Testis (tissue), 5 donors: ENCODE data around the gene PSG7. TPM values are rescaled to one million over a fixed set of nuclear protein-coding genes. Genes with fewer than 3 reads are reported as not detected.
"Not testable (repeated sequence)": the region's sequence is repeated elsewhere in the genome, so short reads cannot be mapped to it uniquely, and the experiment has no call there.

ENCODE experiments used
- DNase-seq: peaks from one replicate; pipeline ENCODE4 v3.0.0-alpha.2; 2019
- H3K27ac ChIP-seq, 2 donors: fragments of 200-600 bp; sonication (generic); one replicate each; pipeline ENCODE4 v1.5.1; 2019
- H3K27me3 ChIP-seq: fragments of 200-600 bp; sonication (generic); one replicate; pipeline ENCODE4 v1.5.1; 2019
- H3K36me3 ChIP-seq: fragments of 200-600 bp; sonication (generic); one replicate; pipeline ENCODE4 v1.5.1; 2017; ENCODE audit warnings: low read depth; ENCODE audit errors: missing control alignments
- H3K4me1 ChIP-seq: fragments of 200-600 bp; sonication (generic); one replicate; pipeline ENCODE4 v1.5.1; 2019
- H3K4me3 ChIP-seq, 2 donors: fragments of 200-600 bp; sonication (generic); one replicate each; pipeline ENCODE4 v1.5.1; 2017 to 2019
- H3K9me3 ChIP-seq: fragments of 200-600 bp; sonication (generic); one replicate; pipeline ENCODE4 v1.5.1; 2017
- CTCF ChIP-seq, 3 experiments: fragments of 450-650 bp in 2 of 3; fragments of 200-600 bp in 1 of 3; sonication (generic) in 1 of 3; IDR thresholded peaks; one replicate each; pipeline ENCODE4 v1.5.1; 2016 to 2019; ENCODE audit warnings: antibody characterized with exemption in 3 of 3, mild to moderate bottlenecking in 2 of 3, moderate library complexity in 1 of 3
- POLR2A ChIP-seq: fragments of 450-650 bp; IDR thresholded peaks from one replicate; pipeline ENCODE4 v1.6.1; 2017; ENCODE audit warnings: antibody characterized with exemption, mild to moderate bottlenecking, moderate library complexity
- WGBS, 2 donors: methylation state at CpG; one replicate each; pipeline ENCODE4 v1.1.5; 2018; 5-methylcytosine and 5-hydroxymethylcytosine counted together
- intact Hi-C: fragments of 100-400 bp; cut with DNase I; formaldehyde crosslinking; loops from one replicate; pipeline ENCODE4 v1.15.1; 2023; ENCODE audit warnings: low total_unique reads
- long read RNA-seq, 2 donors: transcript quantifications; one replicate each; lab custom pipeline, GENCODE V29; 2026
- polyA plus RNA-seq: library from polyadenylated mRNA; stranded (reverse); fragments of 350-450 nt; fragmentation: Illumina TruSeq; extraction: RNeasy Lipid Tissue Mini Kit (QIAGEN cat#74804); gene quantifications from one replicate; pipeline ENCODE4 v1.2.3, GENCODE V29; 2014; ENCODE audit warnings: low read depth, low replicate concordance; ENCODE audit not compliant: insufficient read depth
- total RNA-seq, 2 donors: library from RNA; depleted of rRNA; stranded (reverse); fragments of >200 nt; gene quantifications; one replicate each; pipeline ENCODE4 v1.2.3, GENCODE V29; 2016

PSG7 gene
- total RNA-seq (not detected), polyA plus RNA-seq (not detected)
- long read RNA-seq, donor 1, result 0 reads
- long read RNA-seq, donor 2, result 0 reads

- H3K27ac ChIP-seq, DNase-seq, H3K4me3 ChIP-seq, H3K27me3 ChIP-seq, H3K36me3 ChIP-seq, H3K4me1 ChIP-seq, H3K9me3 ChIP-seq, intact Hi-C loops: not testable (repeated sequence)
- 69 to 86% methylated on average over 3 of the region's 3 CpGs for WGBS, 2 donors
Observed at GRCh38 chr19:42937107-42937506, at the start of gene PSG7. TSS of gene PSG7 (minus strand) at chr19:42937207. CDS start at chr19:42937076, 131 bp downstream.

- H3K27me3 ChIP-seq, result no peaks in the 10 kb centered on the region
- H3K9me3 ChIP-seq, result no peaks in the 10 kb centered on the region
- no peak for DNase-seq
- H3K4me1 ChIP-seq, result no peaks in the 10 kb centered on the region
- 58 to 70% methylated on average over 4 of the region's 4 CpGs for WGBS, 2 donors
- H3K27ac ChIP-seq, result no peak overlapping the region
- TF ChIP-seq POLR2A (no peak), CTCF (IDR thresholded peaks at IDR 0.05) (no peak)
- no peak overlapping the region for H3K4me3 ChIP-seq
- intact Hi-C loops, result no loop called here
- no peaks in the 10 kb centered on the region for H3K36me3 ChIP-seq
Observed at GRCh38 chr19:42985588-42985987, 48.6 kb upstream of the PSG7 start.

- H3K4me1 ChIP-seq, H3K4me3 ChIP-seq, H3K36me3 ChIP-seq, H3K27me3 ChIP-seq, intact Hi-C loops, DNase-seq, H3K9me3 ChIP-seq, H3K27ac ChIP-seq: not testable (repeated sequence)
Observed at GRCh38 chr19:42982111-42982510, 45.1 kb upstream of the PSG7 start.

GRCh38 chr19:42971451-42971850, 34.4 kb upstream of the PSG7 start:
- DNase-seq, H3K9me3 ChIP-seq, H3K36me3 ChIP-seq, H3K27me3 ChIP-seq, H3K4me3 ChIP-seq, H3K4me1 ChIP-seq, intact Hi-C loops, H3K27ac ChIP-seq: not testable (repeated sequence)
- 75 to 84% methylated on average over 5 of the region's 5 CpGs for WGBS, 2 donors

GRCh38 chr19:42965176-42965575, 28.2 kb upstream of the PSG7 start:
- no peaks in the 10 kb centered on the region for H3K4me1 ChIP-seq
- TF ChIP-seq POLR2A (no peak), CTCF (IDR thresholded peaks at IDR 0.05) (no peak)
- no peaks in the 10 kb centered on the region for H3K9me3 ChIP-seq
- DNase-seq, result no peak
- WGBS, 2 donors, result 78 to 91% methylated on average over 2 of the region's 2 CpGs
- no peaks in the 10 kb centered on the region for H3K27me3 ChIP-seq
- intact Hi-C loops, result no loop called here
- H3K27ac ChIP-seq, result no peak overlapping the region
- no peaks in the 10 kb centered on the region for H3K36me3 ChIP-seq
- no peak overlapping the region for H3K4me3 ChIP-seq

- H3K4me1 ChIP-seq, result no peaks in the 10 kb centered on the region
- TF ChIP-seq CTCF (IDR thresholded peaks at IDR 0.05), result no peak
- no peak for TF ChIP-seq POLR2A
- H3K36me3 ChIP-seq, result no peaks in the 10 kb centered on the region
- no peak overlapping the region for H3K4me3 ChIP-seq
- intact Hi-C loops, result no loop called here
- H3K27ac ChIP-seq, result no peak overlapping the region
- H3K27me3 ChIP-seq, result no peaks in the 10 kb centered on the region
- DNase-seq, result no peak
- 80 to 91% methylated on average over 6 of the region's 6 CpGs for WGBS, 2 donors
- no peaks in the 10 kb centered on the region for H3K9me3 ChIP-seq
Observed at GRCh38 chr19:42961119-42961518, 24.1 kb upstream of the PSG7 start.

- DNase-seq, H3K4me1 ChIP-seq, intact Hi-C loops, H3K27me3 ChIP-seq, H3K9me3 ChIP-seq, H3K27ac ChIP-seq, H3K36me3 ChIP-seq, H3K4me3 ChIP-seq: not testable (repeated sequence)
- WGBS, 2 donors, result 60 to 65% methylated on average over 4 of the region's 4 CpGs
Observed at GRCh38 chr19:42952126-42952525, 15.1 kb upstream of the PSG7 start.

GRCh38 chr19:42951476-42951875, 14.5 kb upstream of the PSG7 start:
- H3K27ac ChIP-seq, H3K36me3 ChIP-seq, H3K27me3 ChIP-seq, intact Hi-C loops, H3K4me1 ChIP-seq, H3K4me3 ChIP-seq, H3K9me3 ChIP-seq, DNase-seq: not testable (repeated sequence)
- WGBS, 2 donors, result 39 to 56% methylated on average over 2 of the region's 2 CpGs
